T-helper 17 cell (primary cell): ENCODE measurements around the gene COP1. TPM values are rescaled to one million over a fixed set of nuclear protein-coding genes. Genes with fewer than 3 reads are reported as not detected.
"Not testable (repeated sequence)": the region's sequence is repeated elsewhere in the genome, so short reads cannot be mapped to it uniquely, and the experiment has no call there.

Experiments used
- ATAC-seq: fragments of 150-1000 bp; cut with Tn5 transposase; 2 replicates; pipeline ENCODE4 v1.10.0; 2021; ENCODE audit warnings: mild to moderate bottlenecking, moderate library complexity
- DNase-seq, 3 donors: peaks; one replicate each; pipeline versions ENCODE4 v3.0.0 to v3.0.0-alpha.2; 2020 to 2021
- H3K9me3 ChIP-seq: one replicate; pipeline ENCODE4 v1.7.0; 2013; ENCODE audit warnings: low read length, mild to moderate bottlenecking; ENCODE audit not compliant: control insufficient read depth, poor library complexity, severe bottlenecking
- H3K27ac Mint-ChIP-seq: one replicate; pipeline ENCODE4 v1.8.0; 2022; ENCODE audit warnings: mild to moderate bottlenecking, moderate library complexity, mixed read lengths
- H3K27me3 Mint-ChIP-seq: one replicate; pipeline ENCODE4 v1.8.0; 2022; ENCODE audit warnings: mixed read lengths
- H3K36me3 Mint-ChIP-seq: one replicate; pipeline ENCODE4 v1.8.0; 2022; ENCODE audit warnings: low read depth, mixed read lengths
- H3K4me1 Mint-ChIP-seq: one replicate; pipeline ENCODE4 v1.8.0; 2022; ENCODE audit warnings: mild to moderate bottlenecking, mixed read lengths
- H3K4me3 Mint-ChIP-seq: one replicate; pipeline ENCODE4 v1.8.0; 2022; ENCODE audit warnings: mild to moderate bottlenecking, moderate library complexity, mixed read lengths
- total RNA-seq, 4 donors: library from RNA in 2 of 4; stranded (reverse) in 2 of 4; gene quantifications; one replicate each; pipeline ENCODE4 v1.2.3 and lab custom pipeline; 2022 to 2026

COP1 gene
- total RNA-seq (10 to 100 TPM; 43.6 to 46.4 TPM), total RNA-seq (lab: John Stamatoyannopoulos, UW) (67.2 to 84.5 reads per million in 2 donors)

DNA sequence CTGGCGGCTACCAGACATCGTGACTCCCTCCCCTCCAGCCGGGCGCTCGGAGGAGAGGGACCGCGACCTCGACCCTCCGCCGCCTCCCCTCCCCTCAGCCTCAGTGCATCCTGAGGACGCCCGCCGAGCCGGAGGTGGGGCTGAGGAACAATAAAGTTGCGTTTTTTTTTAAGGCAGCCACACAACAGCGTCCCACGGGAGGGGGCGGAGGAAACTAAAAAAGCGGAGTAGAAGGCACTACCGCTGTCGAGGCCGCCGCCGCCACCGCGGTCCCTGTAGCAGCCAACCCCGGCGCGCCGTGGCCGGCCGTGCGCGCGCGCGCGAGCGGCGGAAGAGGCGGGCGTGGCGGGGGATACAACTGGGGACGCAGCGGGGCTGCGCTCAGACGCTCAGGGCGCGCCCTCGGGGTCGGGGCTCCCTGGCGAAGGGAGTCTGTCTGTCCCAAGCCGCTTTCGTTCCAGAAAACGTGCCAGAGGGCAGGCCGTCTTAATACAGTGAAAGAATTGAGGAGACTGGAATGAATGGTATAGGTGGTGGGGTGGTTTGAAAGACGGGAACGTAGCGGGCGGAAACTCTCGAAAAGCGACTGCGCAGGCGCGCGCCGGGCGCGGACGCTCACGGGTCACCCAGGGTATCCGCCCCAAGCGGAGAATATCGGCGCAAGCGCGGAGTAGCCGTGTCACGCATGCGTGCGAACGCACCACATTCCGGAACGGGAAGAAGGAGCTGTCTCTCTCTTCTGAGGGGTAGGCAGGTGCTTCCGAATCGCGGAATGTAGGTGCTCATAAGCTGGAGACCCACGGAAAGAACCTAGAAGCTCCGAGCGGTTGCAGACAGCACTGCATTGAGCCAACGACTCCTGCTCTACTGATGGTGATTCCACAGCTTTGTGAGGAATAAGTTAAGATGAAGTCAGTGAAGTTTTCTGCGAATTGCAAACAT is at the start of gene COP1:
Gene COP1 (minus strand): TSS at position 326 of the 942 bp plus-strand sequence. CDS start 308 bp downstream, at position 18.
- no peaks in the 10 kb centered on the region for H3K27me3 Mint-ChIP-seq
- H3K4me1 Mint-ChIP-seq = peaks cover 31% of the 10 kb centered on the region
- DNase-seq (peak; percentile 92 to 97 (median 94)), ATAC-seq (peak; percentile 86)
- H3K36me3 Mint-ChIP-seq = peaks cover 12% of the 10 kb centered on the region
- H3K4me3 Mint-ChIP-seq = peak within 1 kb of the TSS; percentile 100
- no peaks in the 10 kb centered on the region for H3K9me3 ChIP-seq
- peak within 1 kb of the TSS; percentile 98 for H3K27ac Mint-ChIP-seq

DNA sequence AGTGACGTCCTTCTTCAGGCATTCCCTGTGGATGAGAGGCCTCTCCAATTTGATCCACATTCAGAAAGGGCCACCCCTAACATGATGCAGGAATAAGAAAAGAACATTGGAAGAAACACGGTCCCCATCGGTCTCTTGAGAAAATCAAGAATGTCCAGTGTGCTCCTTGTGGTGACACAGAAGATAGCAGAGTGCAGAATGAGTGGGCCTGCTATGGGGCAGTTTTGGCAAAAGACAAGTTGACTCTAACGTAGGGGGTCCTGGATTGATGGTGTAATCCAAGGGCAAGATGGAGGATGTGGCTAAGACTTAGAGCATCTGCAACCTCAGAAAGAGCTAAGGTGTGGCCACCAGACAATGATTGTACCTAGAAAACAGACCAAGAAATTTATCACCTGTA is 45.1 kb upstream of the COP1 start:
- peaks cover 5% of the 10 kb centered on the region for H3K27me3 Mint-ChIP-seq
- no peaks in the 10 kb centered on the region for H3K4me1 Mint-ChIP-seq
- no peak overlapping the region for H3K4me3 Mint-ChIP-seq
- ATAC-seq (no peak), DNase-seq (no peak)
- peaks cover 1% of the 10 kb centered on the region for H3K36me3 Mint-ChIP-seq
- H3K9me3 ChIP-seq = no peaks in the 10 kb centered on the region
- H3K27ac Mint-ChIP-seq = no peak overlapping the region

DNA sequence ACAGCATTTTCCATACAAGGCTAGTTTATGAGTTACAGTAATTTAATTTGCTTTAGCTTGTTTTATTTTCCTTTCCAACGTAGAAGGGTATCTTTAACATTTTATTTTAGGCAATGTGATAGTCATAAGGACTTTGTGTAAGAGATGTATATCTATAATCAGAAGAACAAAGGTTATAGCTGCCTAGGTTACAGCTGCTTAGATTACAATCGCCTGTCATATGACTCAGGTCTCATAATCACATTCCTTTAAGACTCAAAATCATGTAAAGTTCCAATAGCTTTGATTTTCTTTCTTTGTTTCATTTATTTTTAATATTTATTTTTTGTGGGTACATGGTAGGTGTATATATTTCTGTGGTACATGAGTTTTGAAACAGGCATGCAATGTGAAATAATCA is 37.8 kb upstream of the COP1 start:
- ATAC-seq (no peak), DNase-seq (no peak)
- H3K27me3 Mint-ChIP-seq = peaks cover 35% of the 10 kb centered on the region
- H3K9me3 ChIP-seq = no peaks in the 10 kb centered on the region
- H3K4me3 Mint-ChIP-seq = no peak overlapping the region
- H3K36me3 Mint-ChIP-seq = peaks cover 6% of the 10 kb centered on the region
- no peaks in the 10 kb centered on the region for H3K4me1 Mint-ChIP-seq
- H3K27ac Mint-ChIP-seq = no peak overlapping the region

DNA sequence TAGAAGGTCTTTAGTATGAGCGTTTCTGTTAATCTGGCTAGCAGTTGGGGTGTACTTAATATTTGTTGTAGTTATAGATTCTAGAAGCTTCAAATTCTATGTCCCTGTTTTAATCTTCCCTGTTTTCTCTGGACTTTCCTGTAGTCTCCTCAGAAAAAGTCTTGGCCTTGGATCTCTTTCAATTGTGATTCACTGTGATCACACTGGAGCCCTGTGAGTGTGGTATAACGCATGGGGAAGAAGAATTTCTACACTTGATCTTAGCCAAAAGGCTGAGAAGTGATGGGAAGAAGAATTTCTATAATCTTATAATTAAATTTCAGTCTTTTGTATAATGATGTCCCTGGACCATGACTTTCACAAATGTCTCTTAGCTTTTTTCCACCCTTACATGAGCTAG is 36.7 kb upstream of the COP1 start:
- no peaks in the 10 kb centered on the region for H3K9me3 ChIP-seq
- peaks cover 35% of the 10 kb centered on the region for H3K27me3 Mint-ChIP-seq
- H3K4me3 Mint-ChIP-seq = no peak overlapping the region
- no peak for DNase-seq
- H3K27ac Mint-ChIP-seq = no peak overlapping the region
- no peaks in the 10 kb centered on the region for H3K4me1 Mint-ChIP-seq
- H3K36me3 Mint-ChIP-seq = peaks cover 6% of the 10 kb centered on the region
- ATAC-seq = no peak

DNA sequence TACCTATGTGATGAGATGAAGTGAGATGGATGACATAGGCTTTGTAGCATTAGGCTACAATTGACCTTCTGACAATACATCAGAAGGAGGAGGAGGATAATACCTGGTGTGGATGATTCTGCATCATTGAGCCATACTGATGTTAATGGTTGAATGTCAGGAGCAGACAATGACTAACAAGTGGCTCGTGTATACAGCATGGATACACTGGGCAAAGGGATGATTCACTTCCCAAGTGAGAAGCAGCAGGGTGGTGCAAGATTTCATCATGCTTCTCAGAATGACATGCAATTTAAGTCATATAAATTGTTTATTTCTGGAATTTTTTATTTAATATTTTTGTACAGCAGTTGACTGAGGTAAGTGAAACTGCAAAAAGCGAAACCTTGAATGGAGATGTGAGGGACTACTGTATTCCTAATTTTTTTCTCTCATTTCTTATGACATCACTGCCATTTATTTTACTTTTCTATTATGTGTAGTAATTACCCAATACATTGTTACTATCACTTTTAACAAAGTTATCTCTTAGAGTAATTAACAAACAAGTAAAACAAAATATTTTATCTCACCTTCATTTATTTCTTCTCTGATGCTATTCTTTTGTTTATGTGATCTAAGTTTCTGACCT is 34.4 kb upstream of the COP1 start:
- no peaks in the 10 kb centered on the region for H3K9me3 ChIP-seq
- DNase-seq = no peak
- peaks cover 35% of the 10 kb centered on the region for H3K27me3 Mint-ChIP-seq
- no peak for ATAC-seq
- no peak overlapping the region for H3K4me3 Mint-ChIP-seq
- no peaks in the 10 kb centered on the region for H3K4me1 Mint-ChIP-seq
- no peak overlapping the region for H3K27ac Mint-ChIP-seq
- H3K36me3 Mint-ChIP-seq = peaks cover 4% of the 10 kb centered on the region

DNA sequence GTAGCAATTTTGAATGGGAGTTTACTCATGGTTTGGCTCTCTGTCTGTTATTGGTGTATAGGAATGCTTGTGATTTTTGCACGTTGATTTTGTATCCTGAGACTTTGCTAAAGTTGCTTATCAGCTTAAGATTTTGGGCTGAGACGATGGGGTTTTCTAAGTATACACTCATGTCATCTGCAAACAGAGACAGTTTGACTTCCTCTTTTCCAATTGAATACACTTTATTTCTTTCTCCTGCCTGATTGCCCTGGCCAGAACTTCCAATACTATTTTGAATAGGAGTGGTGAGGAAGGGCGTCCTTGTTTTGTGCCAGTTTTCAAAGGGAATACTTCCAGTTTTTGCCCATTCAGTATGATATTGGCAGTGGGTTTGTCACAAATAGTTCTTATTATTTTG is 26.6 kb upstream of the COP1 start:
- ATAC-seq = not testable (repeated sequence)

DNA sequence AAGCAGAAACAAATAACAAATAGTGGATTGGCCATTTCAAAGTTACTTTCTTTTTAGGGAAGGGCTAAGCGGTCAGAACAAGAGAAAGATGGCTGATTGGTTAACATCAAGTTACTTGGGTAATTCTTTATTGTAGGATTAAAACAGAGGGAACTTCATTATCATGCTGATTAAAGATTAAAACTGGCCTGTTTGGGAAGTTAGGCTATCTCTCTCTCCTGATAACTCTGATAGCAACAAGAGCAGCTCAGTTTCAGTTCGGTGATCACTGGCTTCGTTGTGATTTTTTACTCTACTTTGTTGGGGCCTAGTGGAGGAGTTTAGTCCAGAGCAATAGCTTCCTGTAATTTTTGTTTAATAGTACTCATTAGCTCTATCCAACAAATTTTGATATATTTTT is 20.5 kb upstream of the COP1 start:
- ATAC-seq (no peak), DNase-seq (no peak)
- H3K4me1 Mint-ChIP-seq = no peaks in the 10 kb centered on the region
- H3K27me3 Mint-ChIP-seq = no peaks in the 10 kb centered on the region
- no peak overlapping the region for H3K4me3 Mint-ChIP-seq
- no peaks in the 10 kb centered on the region for H3K9me3 ChIP-seq
- H3K27ac Mint-ChIP-seq = no peak overlapping the region
- H3K36me3 Mint-ChIP-seq = no peaks in the 10 kb centered on the region

More for the DNA sequence above, 26.6 kb upstream of the COP1 start:
- not testable (repeated sequence) for H3K27ac Mint-ChIP-seq, H3K27me3 Mint-ChIP-seq, H3K9me3 ChIP-seq, H3K4me1 Mint-ChIP-seq, H3K4me3 Mint-ChIP-seq, DNase-seq, H3K36me3 Mint-ChIP-seq

DNA sequence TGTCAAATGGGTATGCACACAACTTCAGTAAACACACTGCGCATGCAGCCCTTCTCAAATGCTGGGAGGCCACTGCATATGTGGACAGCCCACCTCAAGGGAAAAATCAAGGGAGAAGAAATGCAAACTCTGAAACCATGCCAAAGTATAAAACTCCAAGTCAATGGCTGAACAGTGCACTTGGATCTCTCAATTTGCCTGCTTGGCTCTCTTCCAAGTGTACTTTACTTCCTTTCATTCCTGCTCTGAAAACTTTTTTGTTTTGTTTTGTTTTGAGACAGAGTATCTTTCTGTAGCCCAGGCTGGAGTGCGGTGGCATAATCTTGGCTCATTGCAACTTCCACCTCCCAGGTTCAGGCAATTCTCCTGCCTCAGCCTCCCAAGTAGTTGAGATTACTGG is 18.8 kb upstream of the COP1 start:
- no peaks in the 10 kb centered on the region for H3K27me3 Mint-ChIP-seq
- DNase-seq (no peak), ATAC-seq (no peak)
- no peak overlapping the region for H3K27ac Mint-ChIP-seq
- no peaks in the 10 kb centered on the region for H3K9me3 ChIP-seq
- H3K4me1 Mint-ChIP-seq = no peaks in the 10 kb centered on the region
- H3K4me3 Mint-ChIP-seq = no peak overlapping the region
- peaks cover 2% of the 10 kb centered on the region for H3K36me3 Mint-ChIP-seq

DNA sequence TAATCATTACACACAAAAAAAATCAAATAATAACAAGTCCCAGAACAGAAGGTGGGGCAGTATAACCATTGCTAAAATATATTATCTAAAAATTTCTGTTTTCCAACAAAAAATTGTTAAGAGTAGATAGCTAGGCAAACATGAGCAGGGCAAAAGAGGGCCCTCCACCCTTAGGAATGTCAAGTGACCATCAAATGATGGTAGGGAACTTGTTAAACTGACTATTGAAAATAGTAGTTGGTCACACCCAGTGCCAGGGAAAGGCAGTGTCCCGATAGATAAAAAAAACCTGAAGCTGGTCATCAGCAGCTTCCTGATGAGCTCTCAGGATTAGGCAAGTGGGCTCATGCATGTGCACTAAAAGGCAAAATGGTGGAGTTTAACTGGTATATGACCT is 18.4 kb upstream of the COP1 start:
- peaks cover 2% of the 10 kb centered on the region for H3K36me3 Mint-ChIP-seq
- H3K27ac Mint-ChIP-seq = no peak overlapping the region
- no peaks in the 10 kb centered on the region for H3K4me1 Mint-ChIP-seq
- no peak overlapping the region for H3K4me3 Mint-ChIP-seq
- no peaks in the 10 kb centered on the region for H3K27me3 Mint-ChIP-seq
- no peak for ATAC-seq
- no peak for DNase-seq
- H3K9me3 ChIP-seq = no peaks in the 10 kb centered on the region

DNA sequence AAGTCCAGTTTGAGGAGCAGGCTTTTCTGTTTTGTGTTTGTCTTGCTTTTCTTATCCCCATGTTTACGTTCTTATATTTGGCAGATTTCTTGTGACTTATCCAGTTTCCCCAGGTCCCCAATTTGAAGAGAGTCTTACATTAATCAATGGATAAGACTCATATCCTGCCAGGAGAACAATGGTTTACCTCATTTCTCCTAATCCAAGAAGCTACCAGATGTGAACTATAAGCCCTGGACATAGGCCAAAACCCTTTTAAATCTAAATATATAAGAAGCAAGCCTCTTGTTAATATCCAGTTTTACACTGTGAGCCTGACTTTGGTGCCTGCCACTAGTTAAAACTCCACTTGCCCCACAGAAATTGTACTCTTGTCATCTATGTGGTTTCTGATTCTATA is 15.1 kb upstream of the COP1 start:
- Mint-ChIP-seq H3K36me3 (peaks cover 2% of the 10 kb centered on the region), H3K4me3 (no peak overlapping the region), H3K4me1 (no peaks in the 10 kb centered on the region), H3K27ac (no peak overlapping the region), H3K27me3 (no peaks in the 10 kb centered on the region)
- ATAC-seq (no peak), DNase-seq (no peak)
- no peaks in the 10 kb centered on the region for H3K9me3 ChIP-seq

DNA sequence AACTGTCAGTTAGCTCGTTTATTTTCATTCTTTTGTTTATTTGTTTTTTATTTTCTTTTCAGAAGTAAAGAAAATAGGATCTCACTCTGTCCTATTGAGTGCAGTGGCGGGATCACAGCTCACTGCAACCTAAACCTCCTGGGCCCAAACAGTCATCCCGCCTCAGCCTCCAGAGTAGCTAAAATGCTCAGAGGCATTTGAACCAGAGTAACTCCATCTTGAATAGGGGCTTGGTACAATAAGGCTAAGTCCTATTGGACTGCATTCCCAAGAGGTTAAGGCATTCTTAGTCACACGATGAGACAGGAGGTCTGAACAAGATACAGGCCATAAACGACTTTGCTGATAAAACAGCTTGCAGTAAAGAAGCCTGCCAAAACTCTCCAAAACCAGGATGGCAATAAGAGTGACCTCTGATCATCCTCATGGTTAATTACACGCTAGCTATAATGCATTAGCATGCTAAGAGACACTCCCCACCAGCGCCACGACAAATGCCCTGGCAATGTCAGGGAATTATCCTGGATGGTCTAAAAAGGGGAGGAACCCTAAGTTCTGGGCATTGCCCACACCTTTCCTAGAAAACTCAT is 13.1 kb upstream of the COP1 start:
- Mint-ChIP-seq H3K4me1 (no peaks in the 10 kb centered on the region), H3K4me3 (no peak overlapping the region), H3K36me3 (peaks cover 2% of the 10 kb centered on the region), H3K27ac (no peak overlapping the region), H3K27me3 (peaks cover 11% of the 10 kb centered on the region)
- no peaks in the 10 kb centered on the region for H3K9me3 ChIP-seq
- DNase-seq (no peak), ATAC-seq (no peak)

DNA sequence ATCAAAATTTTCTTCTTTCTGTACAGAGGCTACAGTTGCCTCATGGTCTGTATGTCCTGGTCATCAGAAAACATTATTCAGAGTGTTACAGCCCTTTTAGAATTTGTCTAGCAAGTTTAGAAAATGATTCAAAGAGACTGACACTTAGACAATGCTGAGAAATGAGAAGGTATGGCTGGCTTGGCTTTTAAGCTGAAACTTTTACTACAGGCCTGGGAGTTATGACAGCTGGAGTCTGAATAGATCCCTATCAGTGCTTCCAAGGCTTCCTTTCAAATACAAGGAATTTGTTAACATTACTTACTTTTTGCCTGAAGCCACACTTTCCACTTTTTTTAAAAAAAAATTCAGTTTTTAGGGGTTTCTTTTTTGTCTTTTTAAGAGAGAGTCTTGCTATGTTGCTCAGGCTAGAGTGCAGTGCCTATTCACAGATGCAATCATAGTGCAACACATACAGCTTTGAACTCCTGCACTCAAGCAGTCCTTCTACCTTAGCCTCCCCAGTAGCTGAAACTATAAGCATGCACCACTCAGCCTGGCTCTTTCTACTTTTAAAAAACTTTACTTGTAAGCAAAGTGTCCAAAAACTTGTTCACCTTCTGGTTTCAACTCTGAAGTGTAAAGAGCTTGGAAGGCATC is 10.5 kb upstream of the COP1 start:
- no peaks in the 10 kb centered on the region for H3K9me3 ChIP-seq
- Mint-ChIP-seq H3K36me3 (peaks cover 2% of the 10 kb centered on the region), H3K27me3 (peaks cover 11% of the 10 kb centered on the region), H3K27ac (no peak overlapping the region), H3K4me1 (no peaks in the 10 kb centered on the region), H3K4me3 (no peak overlapping the region)
- ATAC-seq = no peak
- DNase-seq = no peak

DNA sequence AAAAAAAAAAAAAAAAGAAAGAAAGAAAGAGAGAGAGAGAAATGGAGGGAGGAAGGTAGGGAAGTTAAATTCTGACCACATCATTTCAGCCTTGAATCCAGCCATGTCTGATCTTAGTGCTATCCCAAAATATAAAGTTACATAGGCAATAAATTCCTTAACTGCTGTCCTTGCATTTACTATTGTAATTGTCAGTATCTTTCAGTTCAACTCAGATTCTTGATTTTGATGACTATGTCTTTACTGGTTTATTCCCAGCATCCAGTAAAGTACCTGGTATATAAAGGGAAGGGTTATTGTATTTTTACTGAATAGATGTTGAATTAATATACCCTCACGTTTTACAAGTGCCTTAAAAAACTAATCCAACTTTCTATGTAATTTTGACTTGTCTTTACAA is 8.9 kb upstream of the COP1 start:
- no peak overlapping the region for H3K4me3 Mint-ChIP-seq
- H3K27me3 Mint-ChIP-seq = peaks cover 11% of the 10 kb centered on the region
- no peaks in the 10 kb centered on the region for H3K9me3 ChIP-seq
- no peak for ATAC-seq
- H3K27ac Mint-ChIP-seq = no peak overlapping the region
- no peaks in the 10 kb centered on the region for H3K36me3 Mint-ChIP-seq
- no peak for DNase-seq
- H3K4me1 Mint-ChIP-seq = no peaks in the 10 kb centered on the region
